Skin epidermis (tissue), 12 donors: ENCODE results near the gene CEP131.

ENCODE experiments used
- H3K27ac ChIP-seq, 21 experiments: fragments of 200-600 bp; sonication (generic) in 11 of 21; one replicate each; pipeline ENCODE4 v1.5.0; 2020; ENCODE audit warnings: mild to moderate bottlenecking in 3 of 21, inconsistent platforms in 2 of 21, moderate library complexity in 2 of 21
- H3K4me3 ChIP-seq, 7 experiments: fragments of 200-600 bp; sonication (generic) in 2 of 7; one replicate each; pipeline ENCODE4 v1.5.0; 2020; ENCODE audit warnings: inconsistent platforms in 2 of 7, mild to moderate bottlenecking in 2 of 7, moderate library complexity in 1 of 7

The CEP131 gene

GRCh38 chr17:81240761-81241160 is 18.0 kb upstream of the CEP131 start:
- Histone ChIP-seq H3K4me3 (no peak overlapping the region), H3K27ac (no peak overlapping the region)

- H3K27ac ChIP-seq, result peak overlapping the region; percentile 63 to 95 (median 90)
These were observed 17.2 kb upstream of the CEP131 start for GRCh38 chr17:81239714-81240555.

GRCh38 chr17:81238815-81239713 is 16.3 kb upstream of the CEP131 start, which contains the start of the genes NDUFAF8 and TEPSIN:
Gene NDUFAF8, plus strand, starts transcription at chr17:81239318. Its CDS starts 46 bp downstream, at chr17:81239364.
Gene TEPSIN, minus strand, starts transcription at chr17:81239055. Its CDS starts 22 bp downstream, at chr17:81239033.
- Histone ChIP-seq H3K27ac (peak within 1 kb of the TSS; percentile 63 to 95 (median 90)), H3K4me3 (peak within 1 kb of the TSS; percentile 81 to 100 (median 93))

More at GRCh38 chr17:81239714-81240555, 17.2 kb upstream of the CEP131 start:
- peak overlapping the region; percentile 81 to 100 (median 93) for H3K4me3 ChIP-seq

- Histone ChIP-seq H3K27ac (peak overlapping the region; percentile 23 to 94 (median 87)), H3K4me3 (peak overlapping the region; percentile 81 to 100 (median 93))
These were observed 15.7 kb upstream of the CEP131 start for GRCh38 chr17:81238490-81238814.

- Histone ChIP-seq H3K4me3 (peak overlapping the region; percentile 81 to 100 (median 93)), H3K27ac (peak overlapping the region in 18 of 21 experiments; percentile 67 to 94 (median 87))
These were observed 15.1 kb upstream of the CEP131 start for GRCh38 chr17:81237591-81238489.

- H3K4me3 ChIP-seq, result no peak overlapping the region
- H3K27ac ChIP-seq, result no peak overlapping the region
These were observed 14.0 kb upstream of the CEP131 start for GRCh38 chr17:81236784-81237183.

GRCh38 chr17:81235822-81236740 is 13.3 kb upstream of the CEP131 start:
- Histone ChIP-seq H3K4me3 (no peak overlapping the region), H3K27ac (no peak overlapping the region)

GRCh38 chr17:81234940-81235821 is 12.4 kb upstream of the CEP131 start:
- no peak overlapping the region for H3K27ac ChIP-seq
- no peak overlapping the region for H3K4me3 ChIP-seq

- Histone ChIP-seq H3K4me3 (no peak overlapping the region), H3K27ac (no peak overlapping the region)
These were observed 11.7 kb upstream of the CEP131 start for GRCh38 chr17:81234506-81234855.

- H3K27ac ChIP-seq, result no peak overlapping the region
- no peak overlapping the region for H3K4me3 ChIP-seq
These were observed 11.2 kb upstream of the CEP131 start for GRCh38 chr17:81233811-81234505.

- H3K27ac ChIP-seq, result no peak overlapping the region
- no peak overlapping the region for H3K4me3 ChIP-seq
These were observed 10.6 kb upstream of the CEP131 start for GRCh38 chr17:81233316-81233715.

- Histone ChIP-seq H3K27ac (no peak overlapping the region), H3K4me3 (no peak overlapping the region)
These were observed 10.0 kb upstream of the CEP131 start for GRCh38 chr17:81232616-81233241.

- H3K4me3 ChIP-seq, result no peak overlapping the region
- no peak overlapping the region for H3K27ac ChIP-seq
These were observed 9.2 kb upstream of the CEP131 start for GRCh38 chr17:81231766-81232581.

- H3K4me3 ChIP-seq, result no peak overlapping the region
These were observed 8.4 kb upstream of the CEP131 start for GRCh38 chr17:81231121-81231645.

GRCh38 chr17:81230043-81230820 is 7.5 kb upstream of the CEP131 start:
- Histone ChIP-seq H3K27ac (no peak overlapping the region), H3K4me3 (no peak overlapping the region)

More at GRCh38 chr17:81231121-81231645, 8.4 kb upstream of the CEP131 start:
- no peak overlapping the region for H3K27ac ChIP-seq
